PFSK-1 (cell line): ENCODE results near the gene MRPL49.

ENCODE experiments used
- FOXP2 ChIP-seq: optimal IDR thresholded peaks from 2 replicates; pipeline ENCODE3; 2011; ENCODE audit warnings: borderline replicate concordance, control low read depth, inconsistent platforms; ENCODE audit not compliant: insufficient read depth; ENCODE audit errors: extremely low read length, extremely low read depth
- POLR2AphosphoS5 ChIP-seq: IDR thresholded peaks from 2 replicates; pipeline ENCODE4 v1.6.1; 2012; ENCODE audit warnings: low read depth, mild to moderate bottlenecking, control low read depth, low read length, moderate library complexity
- SIN3A ChIP-seq: IDR thresholded peaks from 2 replicates; pipeline ENCODE4 v1.6.1; 2012; ENCODE audit warnings: mild to moderate bottlenecking, low read length, moderate library complexity, borderline replicate concordance; ENCODE audit not compliant: insufficient read depth
- TAF1 ChIP-seq: IDR thresholded peaks from 2 replicates; pipeline ENCODE4 v1.6.1; 2012; ENCODE audit warnings: low read length, control low read depth, borderline replicate concordance; ENCODE audit not compliant: insufficient read depth
- TF ChIP-seq, protein P1 (sequence below), 2 experiments: IDR thresholded peaks; 2 replicates each; pipeline versions ENCODE4 v1.6.1 to v1.8.0; 2011 to 2012; ENCODE audit warnings: low read depth in 2 of 2, low read length in 2 of 2, control low read depth in 1 of 2, inconsistent platforms in 1 of 2, mild to moderate bottlenecking in 1 of 2, moderate library complexity in 1 of 2; ENCODE audit not compliant: insufficient read depth in 1 of 2

MRPL49 gene

DNA sequence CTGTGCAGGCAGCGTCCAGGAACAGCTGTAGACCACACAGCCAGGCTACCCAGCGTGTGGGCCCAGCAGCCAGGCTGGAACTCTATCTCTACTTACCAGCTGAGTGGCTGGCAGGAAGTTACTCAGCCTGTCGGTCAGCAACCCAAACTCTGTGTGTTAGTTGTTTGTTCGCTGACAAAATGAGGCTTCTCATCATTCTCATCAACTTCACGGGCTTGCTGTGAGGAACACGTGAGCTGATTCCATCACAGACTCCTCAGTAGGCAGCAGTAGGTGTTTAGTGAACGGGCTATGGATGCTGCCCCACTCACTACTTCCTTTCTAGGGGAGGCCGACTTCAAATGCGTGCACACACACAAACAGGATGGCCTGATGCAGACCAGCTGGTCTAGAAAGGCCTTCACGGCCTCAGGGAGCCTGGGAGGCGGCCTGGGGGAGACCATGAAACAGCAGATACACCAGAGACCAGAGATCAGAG, 47.1 kb downstream of the MRPL49 start:
- TF ChIP-seq, protein P1, sequence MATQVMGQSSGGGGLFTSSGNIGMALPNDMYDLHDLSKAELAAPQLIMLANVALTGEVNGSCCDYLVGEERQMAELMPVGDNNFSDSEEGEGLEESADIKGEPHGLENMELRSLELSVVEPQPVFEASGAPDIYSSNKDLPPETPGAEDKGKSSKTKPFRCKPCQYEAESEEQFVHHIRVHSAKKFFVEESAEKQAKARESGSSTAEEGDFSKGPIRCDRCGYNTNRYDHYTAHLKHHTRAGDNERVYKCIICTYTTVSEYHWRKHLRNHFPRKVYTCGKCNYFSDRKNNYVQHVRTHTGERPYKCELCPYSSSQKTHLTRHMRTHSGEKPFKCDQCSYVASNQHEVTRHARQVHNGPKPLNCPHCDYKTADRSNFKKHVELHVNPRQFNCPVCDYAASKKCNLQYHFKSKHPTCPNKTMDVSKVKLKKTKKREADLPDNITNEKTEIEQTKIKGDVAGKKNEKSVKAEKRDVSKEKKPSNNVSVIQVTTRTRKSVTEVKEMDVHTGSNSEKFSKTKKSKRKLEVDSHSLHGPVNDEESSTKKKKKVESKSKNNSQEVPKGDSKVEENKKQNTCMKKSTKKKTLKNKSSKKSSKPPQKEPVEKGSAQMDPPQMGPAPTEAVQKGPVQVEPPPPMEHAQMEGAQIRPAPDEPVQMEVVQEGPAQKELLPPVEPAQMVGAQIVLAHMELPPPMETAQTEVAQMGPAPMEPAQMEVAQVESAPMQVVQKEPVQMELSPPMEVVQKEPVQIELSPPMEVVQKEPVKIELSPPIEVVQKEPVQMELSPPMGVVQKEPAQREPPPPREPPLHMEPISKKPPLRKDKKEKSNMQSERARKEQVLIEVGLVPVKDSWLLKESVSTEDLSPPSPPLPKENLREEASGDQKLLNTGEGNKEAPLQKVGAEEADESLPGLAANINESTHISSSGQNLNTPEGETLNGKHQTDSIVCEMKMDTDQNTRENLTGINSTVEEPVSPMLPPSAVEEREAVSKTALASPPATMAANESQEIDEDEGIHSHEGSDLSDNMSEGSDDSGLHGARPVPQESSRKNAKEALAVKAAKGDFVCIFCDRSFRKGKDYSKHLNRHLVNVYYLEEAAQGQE (IDR thresholded peaks at IDR 0.05; ENCODE audit: insufficient read depth in 1 of 2, low read depth in 2 of 2, low read length in 2 of 2), result no peak
- TF ChIP-seq SIN3A (peak; percentile 22; the same call in 1 of the 2 replicates), POLR2AphosphoS5 (peak; percentile 76)

DNA sequence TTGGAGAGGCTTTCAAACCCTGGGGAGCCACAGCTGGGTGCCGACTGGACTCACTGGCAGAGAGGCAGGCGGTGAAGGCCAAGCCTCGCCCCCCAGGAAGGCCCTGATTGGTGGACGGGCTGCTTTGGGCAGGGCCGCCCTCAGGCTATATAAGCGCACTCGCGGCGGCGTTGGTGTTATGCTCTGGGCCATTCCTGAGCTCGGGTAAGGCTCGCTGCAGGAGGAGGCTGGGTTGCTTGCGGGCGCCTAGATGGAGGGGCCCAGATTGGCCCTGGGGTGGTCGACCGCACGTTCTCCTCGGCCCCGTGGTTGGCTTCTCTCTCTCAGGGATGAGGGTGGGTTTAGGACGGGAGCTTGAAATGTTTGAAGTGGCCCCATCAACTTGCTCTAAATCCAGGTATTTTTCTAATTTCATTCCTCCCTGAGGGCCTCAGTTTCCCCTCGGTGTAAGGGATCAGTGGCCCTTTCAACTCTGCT, 48.0 kb downstream of the MRPL49 start, which contains the start of gene SPDYC:
Gene SPDYC, plus strand, starts transcription at position 176 of the 477 bp plus-strand sequence. CDS start 1,125 bp downstream, outside the sequence.
- TF ChIP-seq SIN3A, result no peak
- TF ChIP-seq POLR2AphosphoS5, result no peak

DNA sequence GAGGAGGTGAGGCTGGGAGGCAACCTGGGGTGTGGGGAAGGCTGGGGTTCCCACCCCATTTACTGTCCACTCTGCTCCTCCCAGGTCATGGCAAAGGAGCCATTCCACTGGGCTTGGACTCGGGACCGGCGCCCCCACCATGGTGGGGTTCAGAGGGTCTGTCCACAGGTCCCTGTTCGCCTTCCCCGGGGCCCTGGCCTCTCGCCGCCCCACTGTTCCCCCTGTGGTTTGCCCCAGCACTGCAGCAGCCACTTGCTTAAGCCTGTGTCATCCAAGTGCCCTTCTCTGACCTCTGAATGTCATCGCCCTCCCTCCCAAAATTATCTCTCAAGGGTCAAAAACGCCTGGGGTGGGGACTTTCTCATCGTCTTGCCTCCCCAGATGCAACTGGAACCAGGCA, 50.5 kb downstream of the MRPL49 start:
- TF ChIP-seq, protein P1 (IDR thresholded peaks at IDR 0.05; ENCODE audit: insufficient read depth in 1 of 2, low read depth in 2 of 2, low read length in 2 of 2), result no peak
- TF ChIP-seq POLR2AphosphoS5 (no peak), SIN3A (no peak), FOXP2 (no peak), TAF1 (no peak)
